NOMO-1 (cell line): ENCODE results near the gene CCDC90B.
"Not testable (repeated sequence)": the region's sequence is repeated elsewhere in the genome, so short reads cannot be mapped to it uniquely, and the experiment has no call there.

Source experiments
- DNase-seq, 2 experiments: peaks; one replicate each; lab custom pipeline; 2025; ENCODE audit not compliant: unreplicated experiment in 2 of 2; lab: John Stamatoyannopoulos, UW

Gene CCDC90B

GRCh38 chr11:83292709-83293456 is 6.7 kb upstream of the CCDC90B start:
- DNase-seq, result peak; percentile 22 to 62

DNA sequence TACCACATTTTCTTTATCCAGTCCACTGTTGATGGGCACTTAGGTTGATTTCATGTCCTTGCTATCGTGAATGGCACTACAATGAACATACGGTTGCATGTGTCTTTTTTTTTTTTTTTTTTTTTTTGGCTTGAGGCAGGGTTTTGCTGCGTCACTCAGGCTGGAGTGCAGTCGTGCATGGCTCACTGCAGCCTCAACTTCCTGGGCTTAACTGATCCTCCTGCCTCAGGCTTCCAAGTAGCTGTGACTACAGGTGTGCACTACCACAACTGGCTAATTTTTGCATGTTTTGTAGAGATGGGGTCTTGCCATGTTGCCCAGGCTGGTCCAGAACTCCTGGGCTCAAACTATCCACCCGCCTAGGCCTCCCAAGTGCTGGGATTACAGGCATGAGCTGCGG is 1.5 kb upstream of the CCDC90B start:
- DNase-seq, result no peak

DNA sequence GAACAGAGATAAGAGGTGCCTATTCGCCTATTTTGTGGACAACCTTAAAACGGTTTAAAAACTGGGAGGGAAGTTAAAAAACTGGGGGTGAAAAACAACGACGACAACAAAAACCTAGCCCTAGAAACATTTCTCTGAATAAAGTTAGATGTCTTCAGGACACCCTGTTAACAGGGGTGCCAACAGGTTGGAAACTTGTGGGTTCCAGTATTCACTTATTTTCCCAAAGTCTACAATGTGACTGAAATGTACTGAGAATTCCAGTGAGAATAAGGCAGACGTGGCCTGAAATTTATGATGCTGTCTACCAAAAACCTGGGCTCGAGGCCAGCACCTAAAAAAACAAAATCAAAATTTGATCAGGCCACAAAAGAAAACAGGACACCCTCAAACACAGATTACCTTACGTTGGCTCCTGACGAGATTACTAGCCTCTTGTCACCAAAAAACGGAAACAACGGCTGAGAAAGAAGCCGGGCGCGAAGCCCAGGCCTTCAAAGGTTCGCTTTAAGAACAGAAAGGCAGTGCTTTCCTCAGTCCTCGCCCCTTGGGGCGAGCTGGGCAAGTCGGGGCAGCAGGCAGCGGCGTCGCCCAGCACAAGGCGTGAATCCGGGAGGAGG is 906 bp downstream of the CCDC90B start:
- peak; percentile 79 to 84 for DNase-seq

DNA sequence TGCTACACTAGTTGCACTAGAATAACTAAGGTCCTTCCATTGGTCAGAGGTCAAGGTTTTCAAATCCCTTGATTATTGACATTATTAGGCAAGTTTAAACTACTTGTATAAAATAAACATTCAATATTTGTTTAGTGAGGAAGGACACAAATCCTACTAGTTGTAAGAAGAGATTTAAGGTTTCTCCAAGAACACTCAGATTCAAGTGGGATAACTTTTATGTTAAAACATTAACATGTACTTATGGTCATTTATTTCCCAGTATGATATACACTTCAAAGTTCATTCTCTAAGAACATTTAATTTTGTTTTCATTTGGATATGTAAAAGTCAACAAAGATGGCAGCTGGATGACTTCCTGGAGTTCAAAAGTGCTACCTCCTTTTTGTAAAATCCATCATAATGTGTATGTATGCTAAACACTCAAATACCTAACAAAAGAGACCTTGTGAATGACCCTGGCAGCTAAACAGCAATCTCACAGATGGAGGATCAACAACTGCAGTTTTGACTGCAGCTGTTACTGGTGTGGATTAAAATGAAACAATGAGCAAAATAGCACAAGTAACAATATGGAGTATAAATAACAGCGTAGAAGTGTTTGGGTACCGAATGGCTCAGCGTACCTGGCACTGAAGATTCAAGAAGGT is 1.5 kb downstream of the CCDC90B start:
- no peak for DNase-seq

DNA sequence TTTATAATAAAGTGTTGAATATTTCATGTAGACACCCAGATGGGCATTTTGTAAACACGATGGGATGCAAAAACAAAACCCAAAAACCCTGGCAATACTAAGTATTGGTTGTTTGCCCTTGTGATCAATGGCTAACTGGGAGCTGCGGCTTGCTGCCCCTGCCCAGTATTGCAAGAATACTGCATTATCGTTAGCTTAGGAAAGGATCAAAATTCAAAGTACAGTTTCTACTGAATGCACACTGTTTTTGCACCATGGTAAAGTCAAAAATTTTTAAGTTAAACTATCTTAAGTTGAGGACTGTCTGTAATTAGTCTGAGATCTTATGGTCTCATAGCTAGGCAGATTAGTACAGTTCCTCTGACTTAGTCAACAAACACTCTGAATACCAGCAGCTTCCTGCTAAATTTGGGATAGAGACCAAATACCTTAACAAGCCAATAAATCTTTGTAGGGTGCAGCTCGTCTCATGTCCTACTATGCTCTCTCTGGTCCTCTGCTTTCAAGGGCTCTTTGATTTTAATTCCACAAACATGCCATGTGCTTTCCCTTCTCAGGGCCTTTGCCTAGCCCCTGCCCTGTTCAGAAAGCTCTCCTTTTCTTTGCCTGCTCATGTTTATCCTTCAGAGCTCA is 4.0 kb downstream of the CCDC90B start:
- no peak for DNase-seq

- DNase-seq, result no peak
Observed at GRCh38 chr11:83280256-83280655, 5.9 kb downstream of the CCDC90B start.

GRCh38 chr11:83278351-83278750 is 7.8 kb downstream of the CCDC90B start:
- DNase-seq, result no peak

GRCh38 chr11:83275888-83276641 is 10.1 kb downstream of the CCDC90B start:
- no peak for DNase-seq

DNA sequence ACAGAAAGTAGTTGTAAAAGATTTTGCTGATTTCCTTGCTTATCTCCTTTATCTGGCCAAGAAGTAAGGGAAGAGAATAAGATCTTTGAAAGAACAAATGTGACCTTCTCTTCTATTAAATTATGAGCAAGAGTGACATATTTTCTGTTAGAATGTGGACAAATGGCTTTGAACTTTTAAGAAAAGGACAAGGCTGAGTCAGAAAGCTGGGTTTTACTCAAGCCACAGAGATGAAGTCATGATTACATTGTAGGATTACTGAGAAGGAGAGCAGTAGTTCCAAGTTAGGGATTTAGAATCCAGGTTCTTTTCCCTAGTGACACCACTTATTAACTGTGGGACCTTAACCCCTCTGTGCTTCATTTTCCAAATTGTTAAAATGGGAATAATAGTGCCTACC is 13.5 kb downstream of the CCDC90B start:
- DNase-seq, result no peak

DNA sequence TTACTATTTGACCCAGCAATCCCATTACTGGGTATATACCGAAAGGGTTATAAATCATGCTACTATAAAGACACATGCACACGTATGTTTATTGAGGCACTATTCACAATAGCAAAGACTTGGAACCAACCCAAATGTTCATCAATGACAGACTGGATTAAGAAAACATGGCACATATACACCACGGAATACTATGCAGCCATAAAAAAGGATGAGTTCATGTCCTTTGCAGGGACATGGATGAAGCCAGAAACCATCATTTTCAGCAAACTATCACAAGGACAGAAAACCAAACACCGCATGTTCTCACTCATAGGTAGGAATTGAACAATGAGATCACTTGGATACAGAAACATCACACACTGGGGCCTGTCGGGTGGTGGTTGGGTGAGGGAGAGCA is 14.4 kb downstream of the CCDC90B start:
- DNase-seq, result not testable (repeated sequence)

DNA sequence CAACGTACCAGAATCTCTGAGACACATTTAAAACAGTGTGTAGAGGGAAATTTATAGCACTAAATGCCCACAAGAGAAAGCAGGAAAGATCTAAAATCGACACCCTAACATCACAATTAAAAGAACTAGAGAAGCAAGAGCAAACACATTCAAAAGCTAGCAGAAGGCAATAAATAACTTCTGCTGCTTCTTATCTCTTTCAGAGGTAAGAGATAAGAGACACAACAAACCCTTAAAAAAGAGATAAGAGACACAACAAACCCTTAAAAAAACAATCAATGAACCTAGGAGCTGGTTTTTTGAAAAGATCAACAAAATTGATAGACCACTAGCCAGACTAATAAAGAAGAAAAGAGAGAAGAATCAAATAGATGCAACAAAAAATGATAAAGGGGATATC is 17.1 kb downstream of the CCDC90B start:
- not testable (repeated sequence) for DNase-seq

- DNase-seq, result no peak
Observed at GRCh38 chr11:83265331-83265730, 20.8 kb downstream of the CCDC90B start.

GRCh38 chr11:83259559-83259958 is 26.6 kb downstream of the CCDC90B start:
- DNase-seq, result no peak

DNA sequence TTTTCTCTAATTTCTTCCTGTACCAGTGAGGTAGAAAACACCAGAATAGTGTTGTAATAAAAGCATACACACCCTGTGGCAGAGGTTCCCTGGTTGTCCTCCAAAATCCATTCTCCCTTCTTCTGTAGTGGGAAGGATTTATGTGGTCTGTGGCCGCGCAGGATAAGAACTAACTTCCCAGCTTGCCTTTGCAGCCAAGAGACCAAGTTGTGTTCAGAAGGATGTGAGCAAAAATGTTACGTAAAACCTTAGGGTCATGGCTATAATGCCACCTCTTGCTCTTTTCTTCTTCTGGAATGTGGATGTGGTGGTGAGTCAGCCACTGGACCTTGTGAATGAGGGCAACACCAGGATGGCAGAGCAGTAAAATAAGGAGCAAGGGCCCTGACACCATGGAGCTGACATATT is 28.4 kb downstream of the CCDC90B start:
- no peak for DNase-seq

- no peak for DNase-seq
Observed at GRCh38 chr11:83256602-83257340, 29.4 kb downstream of the CCDC90B start.

DNA sequence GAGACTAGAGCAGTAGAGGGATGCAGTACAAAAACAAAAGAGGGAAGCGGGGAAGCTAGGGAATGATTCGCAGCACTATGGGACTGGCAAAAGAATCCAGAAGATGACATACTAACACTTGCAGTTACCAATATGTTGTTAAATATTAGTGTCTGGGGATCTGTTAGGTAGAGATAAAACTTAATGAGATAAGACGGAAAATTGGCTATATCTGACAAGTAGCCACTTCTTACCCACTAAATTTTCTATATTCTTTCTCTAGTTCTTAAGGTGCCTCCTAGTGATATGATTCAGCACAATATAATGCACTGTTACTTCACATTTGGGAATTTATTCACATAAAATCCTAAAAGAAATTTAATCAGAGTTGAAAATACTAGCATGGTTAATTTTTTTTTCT is 30.8 kb downstream of the CCDC90B start:
- DNase-seq, result no peak

DNA sequence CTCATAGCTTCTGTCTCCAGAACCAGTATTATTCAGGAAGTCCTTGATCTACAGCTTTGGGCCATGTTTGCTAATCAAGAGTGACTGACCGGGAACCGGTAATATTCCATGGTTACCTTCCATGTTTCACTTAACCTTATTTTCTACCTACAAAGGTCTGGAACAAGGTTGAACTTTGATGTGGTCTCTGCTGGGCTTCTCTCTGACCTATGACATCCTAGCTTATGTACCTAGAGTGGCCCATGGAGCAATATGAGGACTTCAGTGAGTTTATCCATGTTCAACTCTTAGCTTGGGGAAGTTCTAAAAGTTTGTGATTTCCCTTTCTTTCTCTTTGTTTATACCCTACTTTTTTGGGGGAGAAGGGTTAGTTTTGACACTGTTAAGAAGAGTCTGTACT is 33.2 kb downstream of the CCDC90B start:
- no peak for DNase-seq

DNA sequence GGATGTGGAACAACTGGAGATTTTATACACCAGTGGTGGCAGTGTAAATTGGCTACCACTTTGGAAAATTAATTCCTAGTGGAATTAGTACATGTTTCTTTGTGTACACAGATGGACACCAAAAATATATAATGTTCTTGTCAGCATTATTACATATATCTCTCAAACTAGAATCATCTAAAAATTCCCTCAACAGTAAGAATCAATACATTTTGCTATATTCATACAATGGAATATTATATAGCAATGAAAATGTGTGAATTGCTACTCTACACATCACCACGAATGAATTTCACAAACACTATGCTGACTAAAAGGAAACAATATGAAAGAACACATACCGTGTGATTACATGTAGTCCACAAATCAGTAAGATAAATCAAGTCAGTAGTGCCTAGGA is 33.9 kb downstream of the CCDC90B start:
- DNase-seq, result no peak

GRCh38 chr11:83249972-83250593 is 36.1 kb downstream of the CCDC90B start:
- DNase-seq, result peak in 1 of 2 experiments; percentile 42

- no peak for DNase-seq
Observed at GRCh38 chr11:83249445-83249844, 36.7 kb downstream of the CCDC90B start.
